Loucy (cell line): ENCODE measurements around the gene GPX6.
"Not testable (repeated sequence)": the region's sequence is repeated elsewhere in the genome, so short reads cannot be mapped to it uniquely, and the experiment has no call there.

Experiments
- H2AFZ ChIP-seq: fragments of 200-600 bp; sonication (generic); 2 replicates; pipeline ENCODE4 v1.6.0; 2016; ENCODE audit warnings: antibody characterized with exemption, mild to moderate bottlenecking, low read length, moderate library complexity
- H3F3A ChIP-seq: fragments of 200-600 bp; 2 replicates; pipeline ENCODE4 v1.6.0; 2016; ENCODE audit warnings: antibody characterized with exemption, low read depth, mild to moderate bottlenecking
- H3K27me3 ChIP-seq: fragments of 200-600 bp; sonication (generic); 2 replicates; pipeline ENCODE4 v1.6.1; 2014; ENCODE audit warnings: low read length, mild to moderate bottlenecking; ENCODE audit not compliant: insufficient read depth, poor library complexity, severe bottlenecking
- H3K36me3 ChIP-seq: fragments of 200-600 bp; sonication (generic); 2 replicates; pipeline ENCODE4 v1.6.1; 2016; ENCODE audit warnings: low read length; ENCODE audit not compliant: insufficient read depth
- H3K4me1 ChIP-seq: fragments of 200-600 bp; sonication (generic); 2 replicates; pipeline ENCODE4 v1.5.1; 2014; ENCODE audit warnings: low read length, mild to moderate bottlenecking; ENCODE audit not compliant: insufficient read depth, poor library complexity, severe bottlenecking
- H3K4me2 ChIP-seq: fragments of 200-600 bp; sonication (generic); 2 replicates; pipeline ENCODE4 v1.6.0; 2014; ENCODE audit warnings: antibody characterized with exemption, low read length, low read depth, mild to moderate bottlenecking; ENCODE audit not compliant: poor library complexity, severe bottlenecking
- H3K4me3 ChIP-seq: fragments of 200-600 bp; sonication (generic); 2 replicates; pipeline ENCODE4 v1.5.1; 2014; ENCODE audit warnings: low read length, mild to moderate bottlenecking, mixed read lengths; ENCODE audit not compliant: poor library complexity, severe bottlenecking
- H3K79me2 ChIP-seq: fragments of 200-600 bp; sonication (generic); 2 replicates; pipeline ENCODE4 v1.6.1; 2014; ENCODE audit warnings: low read length; ENCODE audit not compliant: insufficient read depth
- H3K9ac ChIP-seq: fragments of 200-600 bp; sonication (generic); 2 replicates; pipeline ENCODE4 v1.6.0; 2014; ENCODE audit warnings: mild to moderate bottlenecking, low read depth, low read length, moderate library complexity; ENCODE audit not compliant: poor library complexity, severe bottlenecking
- H3K9me2 ChIP-seq: fragments of 200-600 bp; sonication (generic); replicated peaks from 2 replicates; pipeline ENCODE4 v1.6.1; 2016; ENCODE audit warnings: low read depth, low read length, mixed read lengths
- H3K9me3 ChIP-seq: fragments of 200-600 bp; sonication (generic); 2 replicates; pipeline ENCODE4 v1.6.1; 2014; ENCODE audit warnings: mild to moderate bottlenecking, antibody characterized with exemption, low read length, low read depth; ENCODE audit not compliant: insufficient read depth
- H4K20me1 ChIP-seq: fragments of 200-600 bp; sonication (generic); 2 replicates; pipeline ENCODE4 v1.6.0; 2014; ENCODE audit warnings: antibody characterized with exemption, low read length, mild to moderate bottlenecking; ENCODE audit not compliant: insufficient read depth, poor library complexity, severe bottlenecking
- CTCF ChIP-seq: fragments of 200-600 bp; sonication (generic); conservative IDR thresholded peaks from 2 replicates; pipeline ENCODE4 v1.5.1; 2014; ENCODE audit warnings: mild to moderate bottlenecking, antibody characterized with exemption, low read length
- EZH2phosphoT487 ChIP-seq: fragments of 200-600 bp; IDR thresholded peaks from 2 replicates; pipeline ENCODE4 v1.6.1; 2018; ENCODE audit warnings: antibody characterized with exemption, mild to moderate bottlenecking, moderate library complexity, borderline replicate concordance

The GPX6 gene

GRCh38 chr6:28551891-28552666 is 36.5 kb upstream of the GPX6 start:
- H3K27me3 ChIP-seq, result no peaks in the 10 kb centered on the region
- H3K4me2 ChIP-seq, result no peak overlapping the region
- TF ChIP-seq EZH2phosphoT487 (no peak), CTCF (no peak)
- no peak overlapping the region for H3K9ac ChIP-seq
- H3K9me3 ChIP-seq, result no peaks in the 10 kb centered on the region
- H3F3A ChIP-seq, result no peaks in the 10 kb centered on the region
- no peaks in the 10 kb centered on the region for H3K9me2 ChIP-seq
- H2AFZ ChIP-seq, result no peak overlapping the region
- H4K20me1 ChIP-seq, result no peaks in the 10 kb centered on the region
- no peak overlapping the region for H3K4me3 ChIP-seq
- no peaks in the 10 kb centered on the region for H3K79me2 ChIP-seq
- H3K36me3 ChIP-seq, result no peaks in the 10 kb centered on the region
- H3K4me1 ChIP-seq, result no peaks in the 10 kb centered on the region

- not testable (repeated sequence) for H3K9ac ChIP-seq, H3K4me1 ChIP-seq, H3K9me2 ChIP-seq, H3K79me2 ChIP-seq, H3K36me3 ChIP-seq, H2AFZ ChIP-seq, H3K4me3 ChIP-seq, H3F3A ChIP-seq, H3K4me2 ChIP-seq, H3K27me3 ChIP-seq, H4K20me1 ChIP-seq, H3K9me3 ChIP-seq
These were observed 31.4 kb upstream of the GPX6 start for GRCh38 chr6:28547003-28547402.

GRCh38 chr6:28545955-28546354 is 30.4 kb upstream of the GPX6 start:
- Histone ChIP-seq H3K27me3 (no peaks in the 10 kb centered on the region), H3K4me2 (no peak overlapping the region), H3K79me2 (no peaks in the 10 kb centered on the region), H3K36me3 (no peaks in the 10 kb centered on the region), H3K4me1 (no peaks in the 10 kb centered on the region), H3K9me2 (no peaks in the 10 kb centered on the region), H3K9me3 (no peaks in the 10 kb centered on the region), H3K9ac (no peak overlapping the region), H4K20me1 (no peaks in the 10 kb centered on the region), H3K4me3 (no peak overlapping the region), H3F3A (no peaks in the 10 kb centered on the region), H2AFZ (no peak overlapping the region)
- TF ChIP-seq EZH2phosphoT487 (no peak), CTCF (no peak)
